COLO829 (cell line): Measurements from ENCODE around the gene TRIM66.

Experiments used
- DNase-seq: peaks from one replicate; pipeline ENCODE4 v3.0.0; 2012; ENCODE audit warnings: low spot score

TRIM66 gene, protein sequence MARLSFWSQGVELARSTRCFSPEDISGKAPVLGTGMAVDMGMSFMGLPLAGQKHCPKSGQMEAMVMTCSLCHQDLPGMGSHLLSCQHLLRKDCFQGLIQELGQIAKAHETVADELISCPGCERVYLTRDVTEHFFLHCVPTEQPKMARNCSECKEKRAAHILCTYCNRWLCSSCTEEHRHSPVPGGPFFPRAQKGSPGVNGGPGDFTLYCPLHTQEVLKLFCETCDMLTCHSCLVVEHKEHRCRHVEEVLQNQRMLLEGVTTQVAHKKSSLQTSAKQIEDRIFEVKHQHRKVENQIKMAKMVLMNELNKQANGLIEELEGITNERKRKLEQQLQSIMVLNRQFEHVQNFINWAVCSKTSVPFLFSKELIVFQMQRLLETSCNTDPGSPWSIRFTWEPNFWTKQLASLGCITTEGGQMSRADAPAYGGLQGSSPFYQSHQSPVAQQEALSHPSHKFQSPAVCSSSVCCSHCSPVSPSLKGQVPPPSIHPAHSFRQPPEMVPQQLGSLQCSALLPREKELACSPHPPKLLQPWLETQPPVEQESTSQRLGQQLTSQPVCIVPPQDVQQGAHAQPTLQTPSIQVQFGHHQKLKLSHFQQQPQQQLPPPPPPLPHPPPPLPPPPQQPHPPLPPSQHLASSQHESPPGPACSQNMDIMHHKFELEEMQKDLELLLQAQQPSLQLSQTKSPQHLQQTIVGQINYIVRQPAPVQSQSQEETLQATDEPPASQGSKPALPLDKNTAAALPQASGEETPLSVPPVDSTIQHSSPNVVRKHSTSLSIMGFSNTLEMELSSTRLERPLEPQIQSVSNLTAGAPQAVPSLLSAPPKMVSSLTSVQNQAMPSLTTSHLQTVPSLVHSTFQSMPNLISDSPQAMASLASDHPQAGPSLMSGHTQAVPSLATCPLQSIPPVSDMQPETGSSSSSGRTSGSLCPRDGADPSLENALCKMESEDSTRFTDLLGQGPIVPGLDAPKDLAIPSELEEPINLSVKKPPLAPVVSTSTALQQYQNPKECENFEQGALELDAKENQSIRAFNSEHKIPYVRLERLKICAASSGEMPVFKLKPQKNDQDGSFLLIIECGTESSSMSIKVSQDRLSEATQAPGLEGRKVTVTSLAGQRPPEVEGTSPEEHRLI (N-terminal part only)

DNA sequence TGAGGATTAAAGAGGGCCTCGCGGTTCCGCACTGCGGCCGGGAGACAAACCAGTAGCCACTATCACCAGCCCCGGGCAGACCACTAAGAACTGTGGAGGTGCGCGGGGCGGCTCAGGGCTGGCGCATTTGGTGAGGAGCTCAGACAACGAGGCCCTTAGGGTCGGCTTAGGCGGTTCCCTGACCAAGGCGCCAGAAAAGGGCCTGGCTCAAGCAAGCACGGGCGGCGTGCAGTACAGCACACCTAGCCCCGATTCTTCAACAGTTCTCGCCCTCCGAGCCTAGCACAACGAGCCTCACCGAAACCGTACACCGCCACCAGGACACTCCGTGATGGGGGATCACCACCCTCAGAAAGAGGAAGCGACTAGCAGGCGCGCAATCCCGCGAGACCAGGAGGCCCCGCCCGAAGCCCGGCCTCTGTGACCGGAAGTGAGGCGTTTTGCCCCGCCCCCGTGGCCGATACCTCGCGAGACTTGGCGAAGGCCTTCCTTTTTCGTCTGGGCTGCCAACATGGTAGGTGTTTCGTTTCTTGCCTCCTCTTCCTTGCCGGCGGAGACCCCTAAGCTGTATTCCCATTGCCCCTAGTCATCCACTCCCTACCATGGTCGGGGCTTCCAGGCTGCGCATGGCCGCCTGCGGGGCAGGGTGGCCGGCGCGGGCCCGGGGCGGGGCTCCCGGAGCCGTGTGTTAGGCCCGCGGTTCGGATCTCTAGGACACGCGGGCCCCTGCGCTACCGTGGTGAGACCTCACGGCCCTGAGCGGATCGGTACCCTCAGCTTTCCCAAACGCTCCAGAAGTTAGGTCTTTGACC, at the start of gene TRIM66, which contains the start of gene RPL27A:
Gene TRIM66, minus strand, starts transcription at position 363 of the 812 bp plus-strand sequence. CDS start 10,391 bp downstream, outside the sequence.
Gene RPL27A, plus strand, starts transcription at position 490 of the 812 bp plus-strand sequence. Its CDS starts 22 bp downstream, at position 512.
- peak; percentile 84 for DNase-seq

GRCh38 chr11:8731647-8732323, 49.3 kb upstream of the TRIM66 start:
- DNase-seq = no peak

GRCh38 chr11:8730697-8731020, 48.2 kb upstream of the TRIM66 start:
- DNase-seq = no peak

GRCh38 chr11:8729837-8730696, 47.6 kb upstream of the TRIM66 start:
- DNase-seq = no peak

- no peak for DNase-seq
Measured at GRCh38 chr11:8729067-8729466, 46.6 kb upstream of the TRIM66 start.

DNA sequence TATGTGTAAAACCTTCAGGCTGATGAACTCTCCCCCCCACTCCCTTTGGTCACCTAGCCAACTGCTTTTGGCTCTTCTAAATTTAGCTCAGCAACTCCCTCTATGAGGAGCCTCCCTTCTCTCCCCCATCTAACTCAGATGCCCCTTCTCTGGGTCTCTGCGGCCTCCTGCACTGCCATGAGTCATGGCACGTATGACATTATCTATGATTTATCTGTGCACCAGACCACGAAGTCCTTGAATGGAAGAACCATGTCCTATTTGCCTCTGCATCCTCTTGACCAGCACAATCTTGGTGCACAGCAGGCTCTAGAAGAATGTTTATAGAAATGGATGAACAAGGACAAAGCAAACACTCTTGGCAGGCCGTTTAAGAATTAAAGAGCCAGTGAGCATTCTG, 46.1 kb upstream of the TRIM66 start:
- no peak for DNase-seq

- no peak for DNase-seq
Measured at GRCh38 chr11:8726395-8726794, 43.9 kb upstream of the TRIM66 start.

GRCh38 chr11:8724682-8725081, 42.2 kb upstream of the TRIM66 start:
- no peak for DNase-seq

- DNase-seq = no peak
Measured at GRCh38 chr11:8723711-8724110, 41.2 kb upstream of the TRIM66 start.

DNA sequence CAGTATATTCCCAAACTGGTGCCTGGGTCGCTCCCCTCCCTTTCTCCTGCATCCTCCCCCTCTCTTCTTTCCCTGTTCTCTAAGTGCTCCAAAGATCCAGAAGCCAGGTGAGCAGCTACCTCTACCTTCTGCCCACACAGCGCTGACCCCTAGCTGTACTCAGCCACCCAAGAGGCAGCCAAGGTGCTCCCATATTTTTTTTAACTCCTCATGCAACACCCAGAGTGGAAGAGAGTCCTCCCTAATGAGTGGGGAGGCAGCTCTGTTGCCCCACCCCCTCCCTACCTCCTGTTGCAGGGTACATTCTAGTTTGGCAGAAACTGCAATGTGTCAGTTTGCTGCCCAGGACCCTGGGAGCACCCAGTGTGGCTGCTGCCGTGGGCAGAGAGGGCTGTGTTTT, 40.3 kb upstream of the TRIM66 start:
- no peak for DNase-seq

DNA sequence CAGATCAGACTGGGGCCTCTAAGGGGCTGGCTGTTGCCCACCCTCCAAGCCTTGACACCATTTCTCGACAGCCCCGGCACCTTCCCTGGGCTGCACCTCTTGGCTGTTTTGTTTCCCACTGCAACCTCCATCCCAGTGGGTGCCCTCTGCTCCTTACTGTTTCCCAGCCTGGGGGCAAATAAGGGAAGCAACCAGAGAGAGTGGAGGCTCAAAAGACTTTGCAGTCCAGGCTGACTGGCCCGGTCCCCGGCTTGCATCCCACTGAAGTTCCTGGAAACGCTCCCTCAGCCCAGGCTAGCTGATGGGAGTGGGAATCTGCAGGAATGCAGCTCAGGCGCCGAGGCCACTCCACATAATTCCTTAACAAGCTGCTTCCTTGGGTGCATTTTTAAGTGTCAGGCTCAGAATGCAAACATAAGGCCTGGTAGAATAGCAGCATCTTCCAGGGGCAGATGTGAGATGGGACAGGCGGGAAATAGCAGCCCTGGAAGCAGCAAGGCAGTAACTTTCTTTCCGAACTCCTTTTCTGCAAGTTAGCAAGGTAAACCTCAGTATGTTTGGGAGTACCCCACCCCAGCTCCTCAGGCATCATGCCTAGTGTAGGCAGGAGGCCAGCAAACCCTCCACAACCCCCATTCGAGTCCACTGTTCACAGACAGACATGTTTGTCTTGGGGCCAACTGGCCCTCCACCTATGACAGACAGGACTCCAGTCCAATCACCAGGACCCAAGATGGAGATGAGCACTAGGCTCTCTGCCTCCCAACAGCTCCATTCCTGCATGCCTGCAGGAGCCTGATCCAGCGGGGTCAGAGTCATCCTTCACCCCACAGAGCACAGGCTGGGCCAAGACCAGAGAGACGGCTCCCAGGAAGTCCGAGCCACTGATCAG, 39.4 kb upstream of the TRIM66 start:
- DNase-seq = no peak

GRCh38 chr11:8720868-8721608, 38.6 kb upstream of the TRIM66 start:
- DNase-seq = no peak

GRCh38 chr11:8720352-8720751, 37.9 kb upstream of the TRIM66 start:
- DNase-seq = no peak

- DNase-seq = no peak
Measured at GRCh38 chr11:8719721-8720120, 37.3 kb upstream of the TRIM66 start.

DNA sequence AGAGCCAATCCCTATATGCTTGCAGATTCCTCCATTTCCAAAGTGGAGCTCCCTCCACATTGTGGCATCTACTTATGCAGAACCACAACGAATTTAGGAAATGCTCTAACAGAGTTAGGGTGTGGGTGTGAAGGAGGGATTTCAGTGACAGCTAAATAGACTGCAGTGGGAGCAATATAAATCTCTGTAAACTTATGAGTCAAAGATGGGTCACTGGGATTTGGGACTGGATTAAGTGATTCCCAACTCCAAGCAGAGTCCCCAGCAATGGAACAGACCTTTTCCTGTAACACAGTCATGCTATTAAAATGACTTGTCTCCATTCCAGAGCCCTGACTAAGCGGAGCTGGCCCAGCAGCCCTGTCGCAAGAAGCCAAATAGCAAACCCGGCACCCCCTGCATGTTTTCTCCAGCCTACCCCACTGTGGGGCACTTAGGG, 36.8 kb upstream of the TRIM66 start:
- DNase-seq = peak; percentile 53

DNA sequence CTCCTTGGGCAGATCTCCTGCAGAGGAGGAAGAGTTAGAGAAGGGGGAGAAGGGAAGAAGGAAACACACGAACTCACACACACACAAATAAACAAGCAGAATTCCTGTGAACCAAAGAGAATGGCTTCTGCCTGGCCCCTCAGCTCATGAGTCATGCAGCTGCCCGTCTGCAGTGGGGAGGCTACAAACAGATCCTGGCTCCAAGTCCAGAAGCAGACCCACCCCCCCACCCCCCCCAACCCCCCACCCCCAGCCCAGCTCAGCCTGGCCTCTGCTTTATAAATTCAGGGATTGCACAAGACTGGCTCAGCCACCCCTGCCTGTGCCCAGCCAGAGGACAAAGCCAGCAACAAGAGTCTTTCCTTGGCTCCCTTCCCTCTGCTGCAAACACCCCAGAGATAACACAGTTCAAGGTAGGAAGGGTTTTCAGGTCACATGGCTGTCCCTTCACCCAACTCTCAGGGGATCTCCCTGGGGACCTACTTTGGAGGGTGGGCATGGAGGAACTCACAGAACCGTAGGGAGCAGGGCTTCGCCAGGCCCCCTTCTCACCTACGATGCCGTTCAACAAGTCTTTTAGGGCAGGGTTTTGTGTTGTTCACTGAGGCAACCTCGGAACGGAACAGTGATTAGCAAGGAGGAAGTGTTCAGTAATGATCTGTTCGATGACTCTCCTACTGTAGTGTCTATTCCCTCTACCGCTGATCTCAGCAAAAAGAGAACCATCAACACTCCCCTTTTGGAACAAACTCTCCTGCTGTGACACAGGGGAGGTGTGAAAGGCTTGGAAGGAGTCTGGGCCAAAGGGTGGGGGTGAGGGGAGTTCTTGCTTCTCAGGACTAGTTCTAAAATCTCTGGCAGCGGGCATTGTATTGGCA, 35.6 kb upstream of the TRIM66 start:
- no peak for DNase-seq

DNA sequence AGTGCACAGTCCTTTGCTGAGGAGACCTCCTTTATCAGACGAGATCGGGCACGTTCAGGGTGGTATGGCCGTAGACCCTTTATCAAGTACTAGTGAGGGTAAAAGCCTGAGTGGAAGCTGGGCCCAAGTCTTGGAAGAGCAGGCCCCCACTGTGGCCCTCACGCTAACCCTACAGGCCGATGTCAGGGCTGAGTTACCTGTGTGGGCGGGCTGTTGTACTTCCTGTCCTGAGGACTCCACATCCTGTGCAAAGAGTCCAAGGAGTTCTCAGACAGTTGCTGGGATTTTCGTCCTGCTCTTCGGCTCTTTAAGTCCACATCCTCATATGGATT, 35.0 kb upstream of the TRIM66 start:
- DNase-seq = no peak
